IMR-90 (cell line): ENCODE data around the gene MYNN. TPM values are rescaled to one million over a fixed set of nuclear protein-coding genes. Genes with fewer than 3 reads are reported as not detected.

ENCODE experiments used
- ATAC-seq: fragments of 200-7000 bp; cut with Tn5 transposase; 2 replicates; pipeline ENCODE4 v1.9.1; 2020; ENCODE audit warnings: low read depth, mild to moderate bottlenecking, moderate library complexity
- BruUV-seq: library from RNA; stranded (reverse); fragments of 400-500 nt; replicated peaks from 2 replicates; lab custom pipeline; 2021; lab: Mats Ljungman, UMichigan
- CTCF ChIA-PET: fragments of 300-600 bp; formaldehyde crosslinking; extraction: SDS; loops from one replicate; lab custom pipeline; 2021; ENCODE audit warnings: antibody characterized with exemption; lab: Yijun Ruan, JAX
- POLR2A ChIA-PET: fragments of 300-600 bp; sonication (Branson Sonifier 250); formaldehyde crosslinking; loops from one replicate; lab custom pipeline; 2022; ENCODE audit warnings: antibody characterized with exemption; ENCODE audit not compliant: unreplicated experiment; lab: Charles Lee
- DNase-seq: peaks from one replicate; pipeline ENCODE4 v3.0.0; 2013
- H2AFZ ChIP-seq: replicated peaks from 2 replicates; pipeline ENCODE3; 2013; ENCODE audit warnings: low read length, mild to moderate bottlenecking; ENCODE audit not compliant: poor library complexity
- H2AK5ac ChIP-seq: 2 replicates; pipeline ENCODE4 v1.6.1; 2013; ENCODE audit warnings: low read depth, low read length, inconsistent platforms
- H2AK9ac ChIP-seq: replicated peaks from 2 replicates; pipeline ENCODE3; 2013; ENCODE audit warnings: mild to moderate bottlenecking, low read depth, low read length, moderate library complexity; ENCODE audit not compliant: poor library complexity
- H2BK120ac ChIP-seq: 2 replicates; pipeline ENCODE4 v1.6.1; 2013; ENCODE audit warnings: low read depth, low read length, inconsistent platforms
- H2BK15ac ChIP-seq: 3 replicates; pipeline ENCODE4 v1.6.1; 2013; ENCODE audit warnings: low read depth, low read length, inconsistent platforms
- H2BK20ac ChIP-seq: 2 replicates; pipeline ENCODE4 v1.6.1; 2013; ENCODE audit warnings: low read depth, mild to moderate bottlenecking, inconsistent platforms, low read length, moderate library complexity
- H2BK5ac ChIP-seq: 2 replicates; pipeline ENCODE4 v1.6.1; 2013; ENCODE audit warnings: mild to moderate bottlenecking, low read depth, low read length, inconsistent platforms; ENCODE audit not compliant: poor library complexity, severe bottlenecking
- H3K14ac ChIP-seq: replicated peaks from 2 replicates; pipeline ENCODE4 v1.6.1; 2013; ENCODE audit warnings: low read depth, low read length, inconsistent platforms
- H3K18ac ChIP-seq: 2 replicates; pipeline ENCODE4 v1.6.1; 2013; ENCODE audit warnings: low read depth, low read length, control low read depth
- H3K23ac ChIP-seq: 2 replicates; pipeline ENCODE4 v1.6.1; 2013; ENCODE audit warnings: low read depth, low read length, inconsistent platforms
- H3K27ac ChIP-seq: 2 replicates; pipeline ENCODE4 v1.5.1; 2013; ENCODE audit warnings: mild to moderate bottlenecking, control low read depth, low read length; ENCODE audit not compliant: insufficient read depth
- H3K27me3 ChIP-seq: 2 replicates; pipeline ENCODE4 v1.6.1; 2013; ENCODE audit warnings: low read length; ENCODE audit not compliant: control insufficient read depth, insufficient read depth
- H3K36me3 ChIP-seq: 2 replicates; pipeline ENCODE4 v1.6.1; 2013; ENCODE audit warnings: low read length, mixed read lengths; ENCODE audit not compliant: control insufficient read depth, insufficient read depth
- H3K4ac ChIP-seq: 2 replicates; pipeline ENCODE4 v1.6.1; 2013; ENCODE audit warnings: low read depth, low read length, inconsistent platforms
- H3K4me1 ChIP-seq: 2 replicates; pipeline ENCODE4 v1.6.1; 2013; ENCODE audit warnings: low read length, mixed read lengths; ENCODE audit not compliant: control insufficient read depth, insufficient read depth
- H3K4me2 ChIP-seq: 2 replicates; pipeline ENCODE4 v1.6.1; 2013; ENCODE audit warnings: low read depth, mild to moderate bottlenecking, control low read depth, low read length, moderate library complexity
- H3K4me3 ChIP-seq: 2 replicates; pipeline ENCODE4 v1.5.1; 2013; ENCODE audit warnings: low read depth, mild to moderate bottlenecking, control low read depth, low read length, moderate library complexity; ENCODE audit not compliant: insufficient read depth
- H3K56ac ChIP-seq: 2 replicates; pipeline ENCODE4 v1.6.1; 2013; ENCODE audit warnings: low read length, inconsistent platforms; ENCODE audit not compliant: insufficient read depth; ENCODE audit errors: extremely low read depth
- H3K79me1 ChIP-seq, 2 experiments: 2 replicates each; pipeline ENCODE4 v1.6.1; 2013; ENCODE audit warnings: low read length in 2 of 2, inconsistent platforms in 1 of 2, low read depth in 1 of 2
- H3K9ac ChIP-seq: 2 replicates; pipeline ENCODE4 v1.6.1; 2013; ENCODE audit warnings: low read depth, low read length, control low read depth
- H3K9me1 ChIP-seq: 2 replicates; pipeline ENCODE4 v1.6.1; 2013; ENCODE audit warnings: low read length, inconsistent platforms; ENCODE audit not compliant: insufficient read depth
- H3K9me3 ChIP-seq: 2 replicates; pipeline ENCODE4 v1.6.1; 2013; ENCODE audit warnings: low read length; ENCODE audit not compliant: control insufficient read depth, insufficient read depth
- H4K20me1 ChIP-seq: 2 replicates; pipeline ENCODE4 v1.6.1; 2013; ENCODE audit warnings: low read length, inconsistent platforms; ENCODE audit not compliant: insufficient read depth
- H4K5ac ChIP-seq: 2 replicates; pipeline ENCODE4 v1.6.1; 2013; ENCODE audit warnings: mild to moderate bottlenecking, low read depth, low read length, control low read depth
- H4K8ac ChIP-seq, 2 experiments: 2 replicates each; pipeline ENCODE4 v1.6.1; 2013; ENCODE audit warnings: low read depth in 2 of 2, low read length in 2 of 2, control low read depth in 1 of 2, inconsistent platforms in 1 of 2
- H4K91ac ChIP-seq: 2 replicates; pipeline ENCODE4 v1.6.1; 2013; ENCODE audit warnings: low read depth, low read length, inconsistent platforms; ENCODE audit not compliant: insufficient read depth
- MAZ ChIP-seq: IDR thresholded peaks from 2 replicates; pipeline ENCODE4 v1.6.1; 2012; ENCODE audit warnings: low read depth, mild to moderate bottlenecking, low read length, improper control_type of control experiment, moderate library complexity, borderline replicate concordance
- WGBS, 2 experiments: methylation state at CpG; one replicate each; pipeline versions ENCODE4 v1.1.5 to v1.1.7; 2013; ENCODE audit warnings: missing lambda C conversion rate in 2 of 2; ENCODE audit not compliant: insufficient read length in 1 of 2; ENCODE audit errors: extremely low coverage in 2 of 2; 5-methylcytosine and 5-hydroxymethylcytosine counted together
- dilution Hi-C: fragments of 300-500 bp; cut with HindIII; formaldehyde crosslinking; loops from one replicate; pipeline ENCODE4 v1.14.3; 2018; ENCODE audit warnings: low sequenced_read_pairs; ENCODE audit not compliant: unreplicated experiment
- in situ Hi-C: fragments of 300-500 bp; cut with MboI; formaldehyde crosslinking; loops from 3 replicates; pipeline ENCODE4 v1.14.3; 2019; ENCODE audit warnings: low sequenced_read_pairs, inconsistent platforms, mixed read lengths
- intact Hi-C: fragments of 100-400 bp; cut with micrococcal nuclease; formaldehyde crosslinking; loops from 2 replicates; pipeline ENCODE4 v1.10.0; 2022
- polyA plus RNA-seq, 3 experiments: library from polyadenylated mRNA; depleted of rRNA; stranded (reverse); fragments of >200 nt; gene quantifications; 2 replicates each; pipeline ENCODE4 v1.2.3, GENCODE V29; 2012; ENCODE audit warnings: low replicate concordance in 1 of 3
- total RNA-seq: library from RNA; depleted of rRNA; stranded (reverse); fragments of >200 nt; gene quantifications from 2 replicates; pipeline ENCODE4 v1.2.3, GENCODE V29; 2012

The MYNN gene
- total and polyA plus RNA-seq, 2 of the 4 experiments (the other 2 are of a cell fraction) = 11.8 to 26.9 TPM

DNA sequence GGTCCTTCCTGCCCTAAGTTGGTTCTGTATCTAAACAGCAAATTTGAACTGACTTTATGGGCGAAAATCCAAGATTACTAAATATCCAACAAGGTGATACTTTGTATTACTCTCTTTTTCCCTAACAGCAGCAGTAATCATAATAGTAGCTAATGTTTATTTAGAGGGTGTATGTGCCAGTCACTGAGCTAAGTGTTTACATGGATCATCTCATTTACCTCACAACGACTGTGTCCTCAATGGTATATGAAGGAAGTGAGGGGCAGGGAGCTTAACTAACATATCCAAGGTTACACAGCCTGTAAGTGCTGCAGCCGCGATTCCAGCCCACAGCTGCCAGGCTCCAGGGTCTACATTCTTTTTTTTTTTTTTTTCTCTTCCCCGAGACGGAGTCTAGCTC lies 49.8 kb downstream of the MYNN start:
- in situ Hi-C loops (no loop called here), intact Hi-C loops (no loop called here), dilution Hi-C loops (no loop called here)
- H4K20me1 ChIP-seq = no peaks in the 10 kb centered on the region
- no peak overlapping the region for H2AFZ ChIP-seq
- no peak overlapping the region for H2BK120ac ChIP-seq
- TF ChIP-seq MAZ = no peak
- no peak overlapping the region for H3K4me2 ChIP-seq
- no peaks in the 10 kb centered on the region for H3K27me3 ChIP-seq
- no peaks in the 10 kb centered on the region for H3K9me1 ChIP-seq
- no peak overlapping the region for H3K14ac ChIP-seq
- ATAC-seq = no peak
- no peak overlapping the region for H3K9ac ChIP-seq
- no peaks in the 10 kb centered on the region for H3K9me3 ChIP-seq
- H3K23ac ChIP-seq = no peak overlapping the region
- no peak overlapping the region for H4K8ac ChIP-seq
- no peak overlapping the region for H2BK5ac ChIP-seq
- ChIA-PET POLR2A (no interaction called here), CTCF (no interaction called here)
- no peak overlapping the region for H4K91ac ChIP-seq
- peaks cover 2% of the 10 kb centered on the region for H3K4me1 ChIP-seq
- H3K4ac ChIP-seq = no peak overlapping the region
- no peaks in the 10 kb centered on the region for H3K79me1 ChIP-seq
- H3K36me3 ChIP-seq = no peaks in the 10 kb centered on the region
- no peak for DNase-seq
- WGBS, 2 experiments = no CpG with 5 or more reads among the region's 6 CpGs
- no peak overlapping the region for H3K56ac ChIP-seq
- H2BK20ac ChIP-seq = no peak overlapping the region
- BruUV-seq = no TSS peak
- H3K18ac ChIP-seq = no peak overlapping the region
- no peak overlapping the region for H3K4me3 ChIP-seq
- no peak overlapping the region for H2BK15ac ChIP-seq
- H4K5ac ChIP-seq = no peak overlapping the region
- no peak overlapping the region for H2AK5ac ChIP-seq
- no peak overlapping the region for H3K27ac ChIP-seq
- no peak overlapping the region for H2AK9ac ChIP-seq
